Measurements from ENCODE around the gene PRKCE. TPM values are rescaled to one million over a fixed set of nuclear protein-coding genes. Genes with fewer than 3 reads are reported as not detected.

PRKCE gene
- total and polyA plus RNA-seq, 2 experiments from 2014 or later: 0.94 to 1.2 TPM

GRCh38 chr2:45720210-45720609, 68.7 kb downstream of the PRKCE start:
- DNase-seq (ENCODE audit: low spot score): peak; percentile 25
- Mint-ChIP-seq H3K27ac (no peak overlapping the region), H3K36me3 (ENCODE audit: low read depth) (no peaks in the 10 kb centered on the region)

More at GRCh38 chr2:45720210-45720609, 68.7 kb downstream of the PRKCE start:
- no peaks in the 10 kb centered on the region for H4K20me1 ChIP-seq (replicated peaks; ENCODE audit: insufficient read depth)
- no peak for TF ChIP-seq REST (IDR thresholded peaks at IDR 0.05; ENCODE audit: unreplicated experiment)
- TF ChIP-seq CTCF (conservative IDR thresholded peaks at IDR 0.05; ENCODE audit: low read depth in 2 of 2): 0 out of 4 replicates have a peak, but pooled peaks of 1 of the 2 experiments have one; percentile 5
- no peaks in the 10 kb centered on the region for H3K27me3 ChIP-seq (ENCODE audit: insufficient read depth)
- no peaks in the 10 kb centered on the region for H3F3A ChIP-seq (replicated peaks; ENCODE audit: low read depth)
- H3K4me1 ChIP-seq (ENCODE audit: insufficient read depth): peaks cover 4% of the 10 kb centered on the region; the same call in 1 of the 2 replicates
- peak; percentile 46; the same call in 1 of the 3 replicates for ATAC-seq
- no peak overlapping the region for H3K4me3 Mint-ChIP-seq
- no peak overlapping the region for H3K4me3 ChIP-seq
- H3K9me2 ChIP-seq (ENCODE audit: insufficient read depth): no peaks in the 10 kb centered on the region
- H3K79me2 ChIP-seq (replicated peaks; ENCODE audit: insufficient read depth): no peaks in the 10 kb centered on the region
- H3K27me3 Mint-ChIP-seq (ENCODE audit: insufficient read depth, low read depth, poor library complexity): no peaks in the 10 kb centered on the region
- peaks cover 9% of the 10 kb centered on the region; the same call in 2 of the 3 replicates for H3K4me1 Mint-ChIP-seq
- H2AFZ ChIP-seq: no peak overlapping the region
- H3K27ac ChIP-seq (ENCODE audit: low read depth): no peak overlapping the region
- no peaks in the 10 kb centered on the region for H3K9me3 Mint-ChIP-seq
- H3K36me3 ChIP-seq (ENCODE audit: insufficient read depth): no peaks in the 10 kb centered on the region
- no peak overlapping the region for H3K4me2 ChIP-seq
